ENCODE results near the gene KDM4B.

The KDM4B gene

DNA sequence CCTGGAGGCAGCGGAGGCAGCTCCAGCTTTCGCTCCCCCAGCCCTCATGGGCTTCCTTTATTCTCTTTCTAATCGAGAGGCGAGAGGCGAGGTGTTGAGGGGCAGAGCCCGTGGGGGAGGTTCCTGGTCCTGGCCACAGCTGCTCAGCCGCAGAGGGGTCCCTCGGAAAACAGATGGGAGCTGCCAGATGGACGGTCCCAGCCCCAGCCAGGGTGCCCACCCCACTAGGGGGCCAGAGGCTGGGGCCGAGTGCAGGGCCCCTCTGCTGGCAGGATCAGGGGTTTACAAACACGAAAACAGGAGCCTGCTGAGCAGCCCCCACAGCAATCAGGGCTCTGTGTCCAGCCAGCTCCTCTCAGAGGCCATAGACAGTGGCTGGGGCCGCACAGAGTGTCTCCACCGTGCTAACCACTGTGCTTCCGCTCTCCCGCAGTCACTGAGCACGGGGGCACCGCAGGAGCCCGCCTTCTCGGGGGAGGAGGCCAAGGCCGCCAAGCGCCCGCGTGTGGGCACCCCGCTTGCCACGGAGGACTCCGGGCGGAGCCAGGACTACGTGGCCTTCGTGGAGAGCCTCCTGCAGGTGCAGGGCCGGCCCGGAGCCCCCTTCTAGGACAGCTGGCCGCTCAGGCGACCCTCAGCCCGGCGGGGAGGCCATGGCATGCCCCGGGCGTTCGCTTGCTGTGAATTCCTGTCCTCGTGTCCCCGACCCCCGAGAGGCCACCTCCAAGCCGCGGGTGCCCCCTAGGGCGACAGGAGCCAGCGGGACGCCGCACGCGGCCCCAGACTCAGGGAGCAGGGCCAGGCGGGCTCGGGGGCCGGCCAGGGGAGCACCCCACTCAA lies 182.2 kb downstream of the KDM4B start:
- POLR2A ChIA-PET = no interaction called here
- CTCF ChIA-PET = interaction anchor here (1.6 kb wide), 1 partner anchor 103 kb away, joined by 4 read pairs; no protein-coding TSS in a partner anchor

DNA sequence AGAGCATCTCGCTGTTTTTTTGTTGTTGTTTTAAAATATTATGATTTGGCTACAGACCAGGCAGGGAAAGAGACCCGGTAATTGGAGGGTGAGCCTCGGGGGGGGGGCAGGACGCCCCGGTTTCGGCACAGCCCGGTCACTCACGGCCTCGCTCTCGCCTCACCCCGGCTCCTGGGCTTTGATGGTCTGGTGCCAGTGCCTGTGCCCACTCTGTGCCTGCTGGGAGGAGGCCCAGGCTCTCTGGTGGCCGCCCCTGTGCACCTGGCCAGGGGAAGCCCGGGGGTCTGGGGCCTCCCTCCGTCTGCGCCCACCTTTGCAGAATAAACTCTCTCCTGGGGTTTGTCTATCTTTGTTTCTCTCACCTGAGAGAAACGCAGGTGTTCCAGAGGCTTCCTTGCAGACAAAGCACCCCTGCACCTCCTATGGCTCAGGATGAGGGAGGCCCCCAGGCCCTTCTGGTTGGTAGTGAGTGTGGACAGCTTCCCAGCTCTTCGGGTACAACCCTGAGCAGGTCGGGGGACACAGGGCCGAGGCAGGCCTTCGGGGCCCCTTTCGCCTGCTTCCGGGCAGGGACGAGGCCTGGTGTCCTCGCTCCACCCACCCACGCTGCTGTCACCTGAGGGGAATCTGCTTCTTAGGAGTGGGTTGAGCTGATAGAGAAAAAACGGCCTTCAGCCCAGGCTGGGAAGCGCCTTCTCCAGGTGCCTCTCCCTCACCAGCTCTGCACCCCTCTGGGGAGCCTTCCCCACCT lies 183.3 kb downstream of the KDM4B start:
- DNase-seq (ENCODE audit: extremely low spot score) = no peak
- CTCF ChIA-PET = interaction anchor here (0.5 kb wide), 1 partner anchor 9 kb away, joined by 3 read pairs; no protein-coding TSS in a partner anchor
- POLR2A ChIA-PET = no interaction called here
- TF ChIP-seq FOXK2 (IDR thresholded peaks at IDR 0.05) (no peak), NFRKB (IDR thresholded peaks at IDR 0.05) (no peak), CTBP1 (IDR thresholded peaks at IDR 0.05; ENCODE audit: borderline replicate concordance) (no peak), ELF4 (IDR thresholded peaks at IDR 0.05) (no peak), SUZ12 (IDR thresholded peaks at IDR 0.05) (no peak), FOXA1 (IDR thresholded peaks at IDR 0.05) (no peak), SP1 (IDR thresholded peaks at IDR 0.05) (no peak), LEF1 (IDR thresholded peaks at IDR 0.05; ENCODE audit: borderline replicate concordance) (no peak), BHLHE40 (IDR thresholded peaks at IDR 0.05; ENCODE audit: borderline replicate concordance) (no peak), ZNF384 (IDR thresholded peaks at IDR 0.05) (no peak), L3MBTL2 (conservative IDR thresholded peaks at IDR 0.05) (no peak), ARNT (IDR thresholded peaks at IDR 0.05) (no peak)
- TF ChIP-seq, protein P1, sequence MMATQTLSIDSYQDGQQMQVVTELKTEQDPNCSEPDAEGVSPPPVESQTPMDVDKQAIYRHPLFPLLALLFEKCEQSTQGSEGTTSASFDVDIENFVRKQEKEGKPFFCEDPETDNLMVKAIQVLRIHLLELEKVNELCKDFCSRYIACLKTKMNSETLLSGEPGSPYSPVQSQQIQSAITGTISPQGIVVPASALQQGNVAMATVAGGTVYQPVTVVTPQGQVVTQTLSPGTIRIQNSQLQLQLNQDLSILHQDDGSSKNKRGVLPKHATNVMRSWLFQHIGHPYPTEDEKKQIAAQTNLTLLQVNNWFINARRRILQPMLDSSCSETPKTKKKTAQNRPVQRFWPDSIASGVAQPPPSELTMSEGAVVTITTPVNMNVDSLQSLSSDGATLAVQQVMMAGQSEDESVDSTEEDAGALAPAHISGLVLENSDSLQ (IDR thresholded peaks at IDR 0.05) = no peak

More for the DNA sequence above, 182.2 kb downstream of the KDM4B start:
- DNase-seq (ENCODE audit: extremely low spot score) = no peak
- TF ChIP-seq SUZ12 (IDR thresholded peaks at IDR 0.05) (no peak), ARNT (IDR thresholded peaks at IDR 0.05) (no peak), BHLHE40 (IDR thresholded peaks at IDR 0.05; ENCODE audit: borderline replicate concordance) (no peak), FOXA1 (IDR thresholded peaks at IDR 0.05) (no peak), ZNF384 (IDR thresholded peaks at IDR 0.05) (no peak), SP1 (IDR thresholded peaks at IDR 0.05) (no peak), LEF1 (IDR thresholded peaks at IDR 0.05; ENCODE audit: borderline replicate concordance) (no peak), HDGF (IDR thresholded peaks at IDR 0.05; ENCODE audit: borderline replicate concordance) (no peak), L3MBTL2 (conservative IDR thresholded peaks at IDR 0.05) (no peak), NFRKB (IDR thresholded peaks at IDR 0.05) (no peak), FOXM1 (IDR thresholded peaks at IDR 0.05; ENCODE audit: borderline replicate concordance) (no peak), CTBP1 (IDR thresholded peaks at IDR 0.05; ENCODE audit: borderline replicate concordance) (no peak), TARDBP (IDR thresholded peaks at IDR 0.05) (no peak)
- TF ChIP-seq, protein P1 (IDR thresholded peaks at IDR 0.05) = no peak

DNA sequence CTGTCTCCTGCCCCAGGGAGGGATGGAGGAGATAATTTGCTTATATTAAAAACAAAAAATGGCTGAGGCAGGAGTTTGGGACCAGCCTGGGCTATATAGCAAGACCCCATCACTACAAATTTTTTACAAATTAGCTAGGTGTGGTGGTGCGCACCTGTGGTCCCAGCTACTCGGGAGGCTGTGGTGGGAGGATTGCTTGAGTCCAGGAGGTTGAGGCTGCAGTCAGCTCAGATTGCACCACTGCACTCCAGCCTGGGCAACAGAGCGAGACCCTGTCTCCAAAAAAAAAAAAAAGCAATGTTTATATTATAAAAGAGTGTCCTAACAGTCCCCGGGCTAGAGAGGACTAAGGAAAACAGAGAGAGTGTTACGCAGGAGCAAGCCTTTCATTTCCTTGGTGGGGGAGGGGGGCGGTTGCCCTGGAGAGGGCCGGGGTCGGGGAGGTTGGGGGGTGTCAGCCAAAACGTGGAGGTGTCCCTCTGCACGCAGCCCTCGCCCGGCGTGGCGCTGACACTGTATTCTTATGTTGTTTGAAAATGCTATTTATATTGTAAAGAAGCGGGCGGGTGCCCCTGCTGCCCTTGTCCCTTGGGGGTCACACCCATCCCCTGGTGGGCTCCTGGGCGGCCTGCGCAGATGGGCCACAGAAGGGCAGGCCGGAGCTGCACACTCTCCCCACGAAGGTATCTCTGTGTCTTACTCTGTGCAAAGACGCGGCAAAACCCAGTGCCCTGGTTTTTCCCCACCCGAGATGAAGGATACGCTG lies 184.0 kb downstream of the KDM4B start:
- no peak for DNase-seq (ENCODE audit: extremely low spot score)
- POLR2A ChIA-PET = no interaction called here
- CTCF ChIA-PET = interaction anchor here (0.5 to 0.6 kb wide), 3 partner anchors 8 to 11 kb away, joined by 3 read pairs; no protein-coding TSS in a partner anchor
- TF ChIP-seq ZNF384 (IDR thresholded peaks at IDR 0.05) = no peak

DNA sequence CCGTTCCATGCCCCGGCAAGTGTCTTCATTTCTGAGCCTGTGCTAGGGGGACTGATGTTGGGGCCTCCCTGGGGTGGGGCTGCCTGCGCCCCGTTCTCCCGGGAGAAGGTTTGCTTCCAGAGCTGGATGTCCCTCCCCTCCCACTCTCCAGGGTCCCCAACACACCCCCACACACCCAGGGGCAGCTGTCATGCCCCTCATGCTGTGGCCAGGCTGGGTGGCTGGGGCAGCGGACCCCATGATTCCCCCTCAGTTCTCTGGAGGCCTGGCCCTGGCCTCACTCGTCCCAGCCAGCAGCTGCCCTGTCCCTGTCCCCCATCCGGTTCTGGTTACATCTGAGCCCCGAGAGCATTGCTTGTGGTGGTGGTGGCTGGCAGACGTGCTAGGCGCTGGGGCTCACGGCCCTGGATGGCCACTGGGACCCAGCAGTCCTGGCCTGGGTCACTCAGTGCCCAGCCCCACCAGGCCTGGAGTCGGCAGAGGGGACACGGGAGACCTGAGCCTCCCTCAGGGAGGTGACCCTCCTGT lies 184.8 kb downstream of the KDM4B start:
- DNase-seq (ENCODE audit: extremely low spot score) = no peak
- TF ChIP-seq SP1 (IDR thresholded peaks at IDR 0.05) = no peak
- TF ChIP-seq, protein P1 (IDR thresholded peaks at IDR 0.05) = no peak
- POLR2A ChIA-PET = no interaction called here
- CTCF ChIA-PET = interaction anchor here (0.6 to 1.0 kb wide), 3 partner anchors 9 to 18 kb away, joined by 3 to 4 read pairs (median 3); no protein-coding TSS in a partner anchor

DNA sequence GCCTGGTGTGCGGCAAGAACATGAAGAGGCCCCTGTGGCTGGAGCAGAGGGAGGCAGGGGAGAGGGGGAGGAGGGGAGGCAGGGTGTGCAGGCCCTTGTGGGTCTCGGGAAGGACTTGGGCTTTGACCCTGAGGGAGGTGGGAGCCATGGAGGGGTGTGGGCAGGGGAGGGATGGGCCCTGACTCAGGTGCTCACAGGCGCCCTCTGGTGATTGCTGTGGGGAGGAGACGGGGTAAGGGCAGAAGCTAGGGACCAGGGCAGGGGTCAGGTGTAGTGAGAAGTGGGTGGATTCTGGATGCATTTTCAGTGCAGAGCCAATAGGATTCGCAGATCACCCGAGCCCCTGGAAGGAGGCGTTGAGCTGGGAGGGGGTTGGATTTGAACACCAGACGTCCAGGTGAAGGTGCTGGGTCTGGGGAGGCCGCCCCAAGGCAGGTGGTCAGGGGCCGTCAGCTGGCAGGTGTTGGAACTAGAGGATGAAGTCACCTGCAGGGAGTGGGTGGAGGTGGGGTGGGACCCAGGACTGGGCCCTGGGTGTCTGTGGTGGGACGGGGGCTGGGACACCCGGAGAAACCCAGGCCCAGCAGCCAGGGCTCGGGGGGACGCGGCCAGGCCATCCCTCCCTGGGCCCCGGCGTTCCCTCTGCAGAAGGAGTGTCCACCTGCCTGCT lies 185.4 kb downstream of the KDM4B start:
- no peak for TF ChIP-seq TARDBP (IDR thresholded peaks at IDR 0.05)
- no peak for TF ChIP-seq L3MBTL2 (conservative IDR thresholded peaks at IDR 0.05)
- no peak for TF ChIP-seq LEF1 (IDR thresholded peaks at IDR 0.05; ENCODE audit: borderline replicate concordance)
- TF ChIP-seq FOXM1 (IDR thresholded peaks at IDR 0.05; ENCODE audit: borderline replicate concordance) = no peak
- no peak for TF ChIP-seq HDGF (IDR thresholded peaks at IDR 0.05; ENCODE audit: borderline replicate concordance)
- no peak for TF ChIP-seq CTBP1 (IDR thresholded peaks at IDR 0.05; ENCODE audit: borderline replicate concordance)
- no peak for TF ChIP-seq BHLHE40 (IDR thresholded peaks at IDR 0.05; ENCODE audit: borderline replicate concordance)
- no peak for TF ChIP-seq NFRKB (IDR thresholded peaks at IDR 0.05)
- no peak for TF ChIP-seq FOXK2 (IDR thresholded peaks at IDR 0.05)
- no peak for TF ChIP-seq SUZ12 (IDR thresholded peaks at IDR 0.05)
- TF ChIP-seq ZNF384 (IDR thresholded peaks at IDR 0.05) = no peak
- CTCF ChIA-PET = interaction anchor here (0.8 to 1.0 kb wide), 2 partner anchors 16 to 17 kb away, joined by 3 to 4 read pairs; no protein-coding TSS in a partner anchor
- POLR2A ChIA-PET = no interaction called here
- peak; percentile 66 for DNase-seq (ENCODE audit: extremely low spot score)
